OCI-LY3 (cell line): Measurements from ENCODE around the gene COL1A2.

Experiments used
- H2AFZ ChIP-seq: fragments of 200-600, 300-600 bp; shearing (Covaris generic); 2 replicates; pipeline ENCODE4 v1.6.0; 2014; ENCODE audit warnings: antibody characterized with exemption, low read depth, low read length
- H3K27ac ChIP-seq: fragments of 200-600, 300-600 bp; sonication (generic); 2 replicates; pipeline ENCODE4 v1.5.1; 2014; ENCODE audit warnings: mild to moderate bottlenecking, low read length, moderate library complexity, mixed read lengths
- H3K27me3 ChIP-seq: fragments of 200-600, 300-600 bp; sonication (generic); 2 replicates; pipeline ENCODE4 v1.6.1; 2014; ENCODE audit warnings: low read depth, low read length, mixed read lengths
- H3K36me3 ChIP-seq: fragments of 200-600, 300-600 bp; sonication (generic); replicated peaks from 2 replicates; pipeline ENCODE3; 2014; ENCODE audit warnings: low read depth, low read length, mixed read lengths
- H3K4me1 ChIP-seq: fragments of 300-600, 200-600 bp; sonication (generic); 2 replicates; pipeline ENCODE4 v1.6.1; 2014; ENCODE audit warnings: low read length, mixed read lengths
- H3K4me2 ChIP-seq: fragments of 200-600, 300-600 bp; sonication (generic); 2 replicates; pipeline ENCODE4 v1.6.1; 2014; ENCODE audit warnings: low read length, mixed read lengths
- H3K4me3 ChIP-seq: fragments of 300-600, 200-600 bp; sonication (generic); 2 replicates; pipeline ENCODE4 v1.5.1; 2014; ENCODE audit warnings: antibody characterized with exemption, mild to moderate bottlenecking, low read length, moderate library complexity
- H3K79me2 ChIP-seq: fragments of 300-600, 200-600 bp; shearing (Covaris generic); 2 replicates; pipeline ENCODE4 v1.6.1; 2014; ENCODE audit warnings: mild to moderate bottlenecking, low read length, mixed read lengths
- H3K9ac ChIP-seq: fragments of 300-600, 200-600 bp; shearing (Covaris generic); 2 replicates; pipeline ENCODE4 v1.6.0; 2014; ENCODE audit warnings: mild to moderate bottlenecking, low read length, moderate library complexity
- H3K9me3 ChIP-seq: fragments of 200-600, 300-600 bp; shearing (Covaris generic); 2 replicates; pipeline ENCODE4 v1.6.1; 2014; ENCODE audit warnings: low read length, mixed read lengths; ENCODE audit not compliant: insufficient read depth
- H4K20me1 ChIP-seq: fragments of 200-600, 300-600 bp; sonication (generic); 2 replicates; pipeline ENCODE4 v1.6.1; 2016; ENCODE audit warnings: low read length, mixed read lengths; ENCODE audit not compliant: insufficient read depth
- CTCF ChIP-seq: fragments of 200-600, 300-600 bp; sonication (generic); IDR thresholded peaks from 2 replicates; pipeline ENCODE4 v1.5.1; 2014; ENCODE audit warnings: antibody characterized with exemption, low read length, low read depth
- EZH2phosphoT487 ChIP-seq: fragments of 200-600 bp; shearing (Covaris generic); IDR thresholded peaks from 2 replicates; pipeline ENCODE4 v1.6.1; 2018; ENCODE audit warnings: antibody characterized with exemption, mixed run types, low read depth

The COL1A2 gene

GRCh38 chr7:94384315-94384714, 10.4 kb upstream of the COL1A2 start:
- H3K27me3 ChIP-seq: no peaks in the 10 kb centered on the region

GRCh38 chr7:94386416-94386815, 8.3 kb upstream of the COL1A2 start:
- TF ChIP-seq EZH2phosphoT487 (no peak), CTCF (no peak)
- Histone ChIP-seq H3K9me3 (no peaks in the 10 kb centered on the region), H3K79me2 (no peaks in the 10 kb centered on the region), H3K27me3 (no peaks in the 10 kb centered on the region), H3K4me3 (no peak overlapping the region), H4K20me1 (no peaks in the 10 kb centered on the region), H3K36me3 (no peaks in the 10 kb centered on the region), H3K4me2 (no peak overlapping the region), H3K4me1 (no peaks in the 10 kb centered on the region), H2AFZ (no peak overlapping the region), H3K9ac (no peak overlapping the region), H3K27ac (no peak overlapping the region)

More at GRCh38 chr7:94384315-94384714, 10.4 kb upstream of the COL1A2 start:
- Histone ChIP-seq H3K4me3 (no peak overlapping the region), H3K27ac (no peak overlapping the region), H3K4me1 (no peaks in the 10 kb centered on the region), H3K9ac (no peak overlapping the region), H3K79me2 (no peaks in the 10 kb centered on the region), H4K20me1 (no peaks in the 10 kb centered on the region), H3K4me2 (no peak overlapping the region), H2AFZ (no peak overlapping the region), H3K36me3 (no peaks in the 10 kb centered on the region), H3K9me3 (no peaks in the 10 kb centered on the region)
- TF ChIP-seq EZH2phosphoT487 (no peak), CTCF (no peak)

GRCh38 chr7:94388540-94388939, 6.2 kb upstream of the COL1A2 start:
- Histone ChIP-seq H3K4me2 (no peak overlapping the region), H3K27ac (no peak overlapping the region), H2AFZ (no peak overlapping the region), H3K9me3 (no peaks in the 10 kb centered on the region), H3K27me3 (no peaks in the 10 kb centered on the region), H3K79me2 (no peaks in the 10 kb centered on the region), H3K4me1 (peaks cover 6% of the 10 kb centered on the region; the same call in 1 of the 2 replicates), H3K4me3 (no peak overlapping the region), H3K36me3 (no peaks in the 10 kb centered on the region), H3K9ac (no peak overlapping the region), H4K20me1 (no peaks in the 10 kb centered on the region)
- no peak for TF ChIP-seq EZH2phosphoT487
- TF ChIP-seq CTCF: no peak

GRCh38 chr7:94389381-94389780, 5.3 kb upstream of the COL1A2 start:
- Histone ChIP-seq H3K9ac (no peak overlapping the region), H3K27ac (no peak overlapping the region), H4K20me1 (no peaks in the 10 kb centered on the region), H3K4me3 (no peak overlapping the region), H3K79me2 (no peaks in the 10 kb centered on the region), H3K4me1 (peaks cover 6% of the 10 kb centered on the region; the same call in 1 of the 2 replicates), H2AFZ (no peak overlapping the region), H3K4me2 (no peak overlapping the region), H3K36me3 (no peaks in the 10 kb centered on the region), H3K9me3 (no peaks in the 10 kb centered on the region), H3K27me3 (no peaks in the 10 kb centered on the region)
- TF ChIP-seq CTCF (no peak), EZH2phosphoT487 (no peak)
